HG03457 (cell line): ENCODE data around the gene LRRC4C.
"Not testable (repeated sequence)": the region's sequence is repeated elsewhere in the genome, so short reads cannot be mapped to it uniquely, and the experiment has no call there.

Source experiments
- ATAC-seq: cut with Tn5 transposase; IDR thresholded peaks from one replicate; pipeline ENCODE4 v1.9.1; 2021; ENCODE audit warnings: moderate number of reproducible peaks; ENCODE audit not compliant: unreplicated experiment

Gene LRRC4C

DNA sequence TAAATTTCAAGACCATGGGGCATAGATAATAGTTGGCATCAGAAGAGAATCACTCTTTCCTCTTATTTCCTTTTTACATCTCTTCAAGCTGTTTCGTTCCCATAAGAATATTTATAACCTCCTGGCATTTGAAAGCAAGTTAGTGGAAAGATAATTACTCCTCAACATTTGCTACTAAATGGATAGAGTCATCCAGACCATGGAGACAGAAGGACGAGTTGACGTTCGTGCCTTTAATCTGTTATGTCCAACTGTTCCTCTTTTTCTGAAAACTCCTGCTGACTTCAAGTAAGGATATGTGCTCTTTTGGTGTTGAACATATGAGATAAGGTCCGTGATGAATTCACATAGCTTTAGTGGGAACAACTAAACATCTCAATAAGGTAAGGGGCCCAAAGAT, 414.2 kb downstream of the LRRC4C start:
- ATAC-seq, result no peak

DNA sequence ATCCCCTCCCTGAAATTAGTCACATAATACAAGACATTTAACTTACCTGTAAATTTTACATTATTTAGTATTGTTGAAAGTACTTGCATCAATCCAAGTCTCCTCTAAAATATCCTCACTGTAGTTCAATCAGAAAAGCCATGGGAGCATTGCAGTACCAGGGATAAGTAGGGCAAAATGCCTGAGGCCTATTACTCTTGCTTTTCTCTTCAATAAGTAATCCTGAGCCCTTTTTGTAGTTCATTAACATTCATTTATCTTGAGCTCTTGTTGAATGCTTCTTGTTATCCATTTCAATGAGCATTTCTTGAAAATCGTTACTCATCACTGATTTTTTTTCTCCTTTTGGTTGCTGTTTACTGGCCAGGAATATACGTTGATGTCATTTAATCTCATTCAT, 414.7 kb downstream of the LRRC4C start:
- ATAC-seq, result no peak

DNA sequence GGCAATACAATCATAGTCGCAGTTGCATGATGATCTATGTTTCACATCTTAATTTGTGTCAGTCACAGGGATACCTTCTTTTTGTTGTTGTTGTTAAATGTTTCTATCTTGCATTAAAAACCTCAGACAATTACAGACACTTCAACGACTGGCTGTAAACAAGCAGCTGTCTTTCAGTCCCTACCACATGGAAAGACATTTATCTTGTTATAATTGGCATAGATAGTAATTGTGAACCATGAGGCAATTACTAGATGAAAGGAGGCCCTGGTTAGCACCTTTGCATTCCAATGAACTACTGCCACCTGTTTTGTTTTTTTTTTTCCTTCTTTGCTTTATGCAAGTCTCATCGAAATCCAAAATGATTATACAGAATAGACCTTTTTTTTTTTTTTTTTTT, 416.8 kb downstream of the LRRC4C start:
- no peak for ATAC-seq

DNA sequence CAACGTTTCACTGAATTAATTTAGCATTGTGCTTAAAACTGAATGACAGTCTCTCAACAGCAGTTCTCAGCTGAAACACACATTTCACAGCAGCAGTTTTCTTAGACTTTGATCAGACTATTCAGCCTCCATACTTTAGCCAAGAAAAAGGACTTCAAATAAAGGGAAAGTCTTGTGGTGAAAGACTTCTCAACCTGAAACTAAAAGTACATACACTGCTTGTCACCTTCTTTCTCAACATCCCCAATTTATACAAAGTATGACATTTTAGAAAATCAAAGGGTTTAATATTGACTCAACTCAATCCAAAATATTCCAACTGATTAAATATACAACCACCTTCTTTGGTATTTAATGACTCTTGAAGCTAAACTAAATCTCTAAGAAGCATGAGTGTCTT, 419.0 kb downstream of the LRRC4C start:
- ATAC-seq, result no peak

DNA sequence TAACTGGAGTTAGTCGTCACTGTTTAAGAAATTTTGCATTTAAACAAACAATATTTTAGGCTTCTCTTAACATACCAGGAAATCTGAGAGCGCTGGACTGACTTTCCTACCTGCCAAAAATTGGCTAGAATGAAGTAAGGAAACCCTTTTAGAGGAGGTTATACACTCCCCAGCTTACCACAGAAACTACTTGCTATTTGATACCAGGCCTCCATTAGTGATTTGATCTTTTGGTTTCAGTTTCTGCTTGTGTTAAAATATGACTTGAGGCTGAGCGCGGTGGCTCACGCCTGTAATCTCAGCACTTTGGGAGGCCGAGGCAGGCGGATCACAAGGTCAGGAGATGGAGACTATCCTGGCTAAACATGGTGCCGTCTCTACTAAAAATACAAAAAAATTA, 419.9 kb downstream of the LRRC4C start:
- ATAC-seq, result no peak

DNA sequence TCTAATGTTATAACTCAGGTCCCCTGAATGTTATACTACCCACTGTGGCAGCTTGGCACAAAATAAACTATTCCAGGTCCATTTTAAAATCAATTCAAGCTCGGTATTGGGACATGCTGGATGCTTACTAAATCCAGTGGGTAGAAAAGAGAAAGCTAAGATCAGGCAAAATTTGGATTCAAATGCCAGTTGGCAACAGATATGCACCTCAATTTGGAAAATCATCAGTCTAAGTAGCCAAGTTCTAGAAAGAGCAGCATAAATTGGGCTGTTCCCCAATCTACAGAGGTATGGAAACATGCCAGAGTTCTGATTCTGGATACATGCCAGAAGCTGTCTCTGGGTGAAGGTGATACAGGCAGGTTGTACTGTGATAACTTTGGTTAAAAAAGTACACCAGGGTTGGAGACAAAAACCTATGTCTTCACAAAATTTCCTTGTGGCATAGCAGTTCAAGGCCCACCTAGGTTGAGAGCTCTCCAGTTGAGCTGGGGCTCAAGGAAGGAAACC, 427.8 kb downstream of the LRRC4C start:
- no peak for ATAC-seq

DNA sequence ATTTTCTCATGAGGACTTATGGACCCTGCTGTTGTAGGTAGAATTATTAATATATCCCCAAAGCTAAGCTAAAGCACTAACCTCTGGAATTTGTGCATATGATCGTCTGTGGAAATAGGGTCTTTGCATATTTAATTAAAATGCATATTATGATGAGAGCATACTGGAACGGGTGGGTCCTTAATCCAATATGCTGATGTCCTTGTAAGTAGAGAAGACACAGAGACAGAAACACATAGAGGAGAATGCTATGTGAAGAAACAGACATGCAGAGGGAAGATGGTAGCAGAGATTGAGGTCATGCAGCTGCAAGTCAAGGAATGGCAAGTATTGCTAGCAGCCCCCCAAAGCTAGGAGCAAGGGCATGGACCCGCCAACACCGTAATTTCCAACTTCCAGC, 439.2 kb downstream of the LRRC4C start:
- no peak for ATAC-seq

GRCh38 chr11:41019666-41020065, 439.8 kb downstream of the LRRC4C start:
- not testable (repeated sequence) for ATAC-seq

GRCh38 chr11:41018224-41018623, 441.2 kb downstream of the LRRC4C start:
- no peak for ATAC-seq

DNA sequence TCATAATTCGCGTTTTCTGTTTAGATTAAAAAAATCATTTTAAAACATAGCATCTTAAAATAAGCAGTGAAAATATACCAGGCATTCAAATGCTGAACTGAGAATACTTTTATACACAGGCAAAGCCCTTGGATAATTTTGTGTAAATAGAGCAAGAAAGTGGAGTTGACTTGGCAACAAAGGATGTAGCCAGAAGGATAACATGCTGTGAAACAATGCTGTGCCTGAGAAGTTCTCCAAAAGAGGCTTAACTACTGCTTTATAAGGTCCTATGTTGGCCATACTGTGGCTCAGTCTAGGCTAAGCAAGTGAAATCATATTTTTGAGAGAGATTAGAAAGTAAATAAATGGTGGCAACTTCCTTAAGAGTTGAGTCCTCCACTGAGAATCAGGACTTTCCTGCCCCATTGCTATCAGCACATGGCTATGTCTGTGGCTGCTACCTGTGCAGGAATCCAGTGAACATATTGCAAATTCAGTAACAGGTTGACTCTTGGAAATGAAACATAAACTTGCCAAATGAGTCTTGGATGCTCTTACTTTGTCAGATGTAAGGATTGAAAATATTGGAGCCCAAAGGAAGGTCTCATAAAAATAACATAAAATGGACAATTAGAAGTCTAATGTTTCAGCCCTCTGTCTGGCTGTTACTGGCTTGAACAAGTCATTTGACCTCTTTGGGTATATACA, 448.9 kb downstream of the LRRC4C start:
- ATAC-seq, result no peak

DNA sequence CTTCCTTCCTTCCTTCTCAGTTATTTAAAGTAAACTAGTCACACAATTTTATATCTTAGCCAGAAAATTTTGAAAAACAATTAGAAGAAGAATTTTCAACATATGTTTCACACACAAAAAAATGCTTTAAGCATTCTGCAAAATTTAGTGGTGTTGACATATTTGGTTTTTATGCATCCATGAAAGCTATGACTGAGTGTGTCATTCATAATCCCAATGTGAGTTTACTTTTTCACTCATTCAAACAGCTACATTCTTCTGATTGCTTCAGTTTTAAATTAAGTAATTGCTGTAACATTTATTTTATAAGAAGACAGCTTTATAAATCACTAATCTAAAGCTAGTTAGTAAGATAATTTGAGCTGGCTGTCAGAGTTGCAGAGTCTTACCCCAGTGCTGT, 453.5 kb downstream of the LRRC4C start:
- no peak for ATAC-seq

DNA sequence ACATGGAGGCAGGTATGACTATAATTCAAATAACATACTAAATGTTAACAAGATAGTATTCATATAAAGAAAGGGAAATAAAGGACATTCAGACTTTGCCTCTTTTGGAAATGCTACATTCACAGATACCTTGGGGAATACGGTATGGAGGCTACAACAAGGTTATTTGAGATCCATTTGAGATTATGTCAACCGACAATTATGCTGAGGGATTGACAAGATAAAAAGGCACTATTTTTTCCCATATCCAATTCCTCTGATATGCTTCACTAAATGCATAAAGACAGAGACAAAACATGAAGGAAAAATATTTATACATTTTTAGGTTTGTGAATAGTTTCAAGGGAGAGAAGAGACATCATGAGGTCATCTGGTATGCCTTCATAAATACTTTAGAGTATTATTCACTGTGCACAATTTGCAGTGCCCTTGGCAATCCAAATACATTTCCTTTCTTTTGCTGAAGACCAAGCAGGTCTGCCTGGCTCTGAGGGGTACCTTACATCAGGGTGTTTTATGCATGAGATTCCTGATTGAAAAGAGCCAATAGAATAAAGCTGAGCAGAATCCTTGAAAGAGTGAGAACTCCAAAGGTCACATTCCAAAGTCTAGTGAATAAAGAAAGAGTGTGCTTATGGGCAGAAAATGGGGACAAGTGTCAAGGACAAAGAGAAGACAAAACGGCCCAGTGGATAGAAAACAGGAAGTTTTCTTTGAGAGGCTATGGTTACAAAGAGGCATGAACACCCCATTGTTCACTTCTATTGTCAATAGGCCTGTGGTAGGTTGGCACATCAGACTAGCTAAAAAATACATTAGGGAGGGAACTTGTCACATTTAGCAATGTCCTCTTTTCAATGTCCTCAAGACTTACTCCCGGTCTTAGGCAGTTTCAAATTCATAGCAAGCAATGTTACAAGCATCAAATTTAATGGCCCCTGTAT, 455.8 kb downstream of the LRRC4C start:
- no peak for ATAC-seq

- no peak for ATAC-seq
Measured at GRCh38 chr11:40998920-40999319, 460.5 kb downstream of the LRRC4C start.

DNA sequence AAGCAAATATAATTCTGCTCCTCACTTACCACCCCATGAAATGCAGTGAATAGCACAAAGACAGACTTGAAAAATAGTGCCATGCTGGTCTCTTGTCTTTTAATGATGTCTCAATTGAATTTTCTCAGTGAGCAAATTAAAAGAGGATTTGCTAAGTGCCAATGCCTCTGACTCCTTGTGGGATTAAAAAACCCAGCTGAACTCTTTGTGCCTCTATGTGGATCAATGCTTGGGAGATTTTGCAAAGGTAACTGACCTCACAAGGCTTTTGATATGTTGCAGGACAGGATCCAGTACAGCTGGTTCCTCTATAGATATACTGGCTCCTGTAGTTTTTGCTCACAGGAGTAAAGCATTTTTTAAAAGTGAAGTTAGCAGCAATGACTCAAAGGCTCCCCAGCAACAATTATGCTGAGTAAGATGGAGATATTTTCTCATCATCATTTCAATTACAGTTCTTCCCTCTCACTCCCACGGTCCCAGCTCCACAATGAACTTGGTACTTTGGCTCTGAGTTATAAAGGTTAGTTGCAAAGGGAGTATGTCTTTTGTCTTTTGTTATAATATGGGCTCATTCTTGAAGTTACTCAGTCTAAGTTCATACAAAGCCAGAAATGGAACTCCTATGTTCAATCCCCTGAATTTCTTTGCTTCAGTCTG, 471.5 kb downstream of the LRRC4C start:
- no peak for ATAC-seq

DNA sequence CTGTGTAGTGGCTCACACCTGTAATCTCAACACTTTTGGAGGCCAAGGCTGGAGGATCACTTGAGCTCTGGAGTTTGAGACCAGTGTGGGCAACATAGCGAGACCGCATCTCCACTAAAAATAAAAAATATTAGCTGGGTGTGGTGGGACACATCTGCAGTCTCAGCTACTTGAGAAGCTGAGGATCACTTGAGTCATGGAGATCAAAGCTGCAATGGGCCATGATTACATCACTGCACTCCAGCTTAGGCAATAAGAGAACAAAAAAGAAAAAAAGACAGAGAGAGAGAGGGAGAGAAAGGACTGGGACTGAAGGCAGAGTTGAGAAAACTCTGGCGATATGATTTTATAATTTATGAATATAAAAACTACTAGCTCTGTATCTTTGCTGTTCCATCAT, 473.1 kb downstream of the LRRC4C start:
- ATAC-seq, result no peak

DNA sequence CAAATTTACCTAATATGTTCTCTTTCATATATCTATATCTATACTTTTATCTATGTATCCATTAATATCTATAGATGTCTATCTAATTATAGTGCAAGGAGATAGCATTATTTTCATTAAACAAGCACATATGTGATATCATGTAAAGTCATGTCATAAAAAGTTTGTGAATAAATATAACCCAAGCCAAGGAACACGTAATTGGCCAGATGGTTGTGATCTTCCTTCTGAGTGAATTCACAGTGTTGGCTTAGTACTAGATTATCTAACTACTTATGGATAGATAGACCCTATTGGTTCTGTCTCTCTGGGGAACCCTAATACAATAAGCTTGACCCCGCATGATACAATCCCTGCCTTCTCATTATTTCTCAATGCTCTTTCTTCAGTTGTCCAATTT, 484.4 kb downstream of the LRRC4C start:
- ATAC-seq, result no peak

GRCh38 chr11:40974186-40974795, 485.2 kb downstream of the LRRC4C start:
- no peak for ATAC-seq

DNA sequence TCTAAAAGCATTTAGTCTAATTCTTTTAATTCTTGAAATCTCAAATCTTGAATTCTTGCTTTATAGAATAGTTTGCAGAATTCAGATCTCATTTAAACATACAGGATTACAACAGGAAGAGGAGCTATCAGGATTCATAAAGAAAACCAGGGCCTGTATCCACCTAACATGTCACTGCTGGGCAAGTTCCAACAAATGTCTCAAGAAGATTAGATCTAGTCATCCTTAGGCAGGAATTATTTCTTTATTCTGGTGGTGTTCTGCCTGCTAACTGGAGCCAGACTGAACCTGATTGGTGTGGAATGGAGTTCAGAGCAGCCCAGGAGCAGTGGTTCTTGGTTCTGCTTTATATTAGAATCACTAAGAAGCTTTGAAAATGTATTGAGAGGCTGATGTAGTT, 500.7 kb downstream of the LRRC4C start:
- ATAC-seq, result no peak

- no peak for ATAC-seq
Measured at GRCh38 chr11:40952479-40952878, 507.0 kb downstream of the LRRC4C start.

GRCh38 chr11:40938002-40938401, 521.5 kb downstream of the LRRC4C start:
- no peak for ATAC-seq

GRCh38 chr11:40924915-40925314, 534.5 kb downstream of the LRRC4C start:
- ATAC-seq, result no peak
